ENCODE data around the gene LCE1F. TPM values are rescaled to one million over a fixed set of nuclear protein-coding genes. Genes with fewer than 3 reads are reported as not detected.

LCE1F gene
- total RNA-seq, 1 donor from 2014 or later = not detected

- Histone ChIP-seq H3K36me3 (no peaks in the 10 kb centered on the region), H3K4me3 (no peak overlapping the region), H3K27ac (no peak overlapping the region), H3K27me3 (ENCODE audit: low read depth) (no peaks in the 10 kb centered on the region), H3K4me1 (no peaks in the 10 kb centered on the region), H3K9me3 (no peaks in the 10 kb centered on the region)
- DNase-seq (no peak), ATAC-seq (no peak)
- no peak for TF ChIP-seq CTCF (IDR thresholded peaks at IDR 0.05)
- intact Hi-C loops (cut with DNase I) = no loop called here
Measured at GRCh38 chr1:152776361-152776760, 1.4 kb downstream of the LCE1F start.

GRCh38 chr1:152777510-152778137 is 2.7 kb downstream of the LCE1F start:
- intact Hi-C loops (cut with DNase I) = no loop called here
- H3K4me1 ChIP-seq = no peaks in the 10 kb centered on the region
- no peak for TF ChIP-seq CTCF (IDR thresholded peaks at IDR 0.05)
- no peaks in the 10 kb centered on the region for H3K9me3 ChIP-seq
- H3K27ac ChIP-seq = no peak overlapping the region
- DNase-seq (no peak), ATAC-seq (no peak)
- H3K36me3 ChIP-seq = no peaks in the 10 kb centered on the region
- no peaks in the 10 kb centered on the region for H3K27me3 ChIP-seq (ENCODE audit: low read depth)
- H3K4me3 ChIP-seq = no peak overlapping the region

GRCh38 chr1:152783095-152783494 is 8.2 kb downstream of the LCE1F start:
- no peaks in the 10 kb centered on the region for H3K36me3 ChIP-seq
- no peak for TF ChIP-seq CTCF (IDR thresholded peaks at IDR 0.05)
- ATAC-seq (no peak), DNase-seq (no peak)
- H3K4me3 ChIP-seq = no peak overlapping the region
- H3K9me3 ChIP-seq = no peaks in the 10 kb centered on the region
- no peaks in the 10 kb centered on the region for H3K4me1 ChIP-seq
- H3K27ac ChIP-seq = no peak overlapping the region
- intact Hi-C loops (cut with DNase I) = no loop called here
- peaks cover 5% of the 10 kb centered on the region for H3K27me3 ChIP-seq (ENCODE audit: low read depth)

GRCh38 chr1:152786077-152786476 is 11.1 kb downstream of the LCE1F start, which contains the start of gene LCE1E:
Gene LCE1E (plus strand): TSS chr1:152786257. CDS start chr1:152787300, 1,043 bp downstream.
- H3K9me3 ChIP-seq = no peaks in the 10 kb centered on the region
- TF ChIP-seq CTCF (IDR thresholded peaks at IDR 0.05) = no peak
- no peak within 1 kb of the TSS for H3K27ac ChIP-seq
- H3K36me3 ChIP-seq = no peaks in the 10 kb centered on the region
- no peak within 1 kb of the TSS for H3K4me3 ChIP-seq
- H3K4me1 ChIP-seq = no peaks in the 10 kb centered on the region
- DNase-seq (no peak), ATAC-seq (no peak)
- H3K27me3 ChIP-seq (ENCODE audit: low read depth) = peaks cover 5% of the 10 kb centered on the region
- intact Hi-C loops (cut with DNase I) = no loop called here

- Histone ChIP-seq H3K27ac (no peak overlapping the region), H3K4me1 (no peaks in the 10 kb centered on the region), H3K4me3 (no peak overlapping the region), H3K36me3 (no peaks in the 10 kb centered on the region), H3K9me3 (no peaks in the 10 kb centered on the region), H3K27me3 (ENCODE audit: low read depth) (no peaks in the 10 kb centered on the region)
- intact Hi-C loops (cut with DNase I) = no loop called here
- ATAC-seq (no peak), DNase-seq (no peak)
- no peak for TF ChIP-seq CTCF (IDR thresholded peaks at IDR 0.05)
Measured at GRCh38 chr1:152795686-152796085, 20.7 kb downstream of the LCE1F start.
